Trophoblast cell (in vitro differentiated cells and primary cell): Measurements from ENCODE around the gene CTNNA3.

Experiments used
- DNase-seq, 2 donors: peaks; one replicate each; pipeline ENCODE4 v3.0.0-alpha.2; 2016
- H2AFZ ChIP-seq: 2 replicates; pipeline ENCODE4 v1.6.1; 2013; ENCODE audit warnings: low read length, moderate library complexity, mild to moderate bottlenecking; ENCODE audit not compliant: insufficient read depth, poor library complexity
- H2AK5ac ChIP-seq: 2 replicates; pipeline ENCODE4 v1.6.1; 2013; ENCODE audit warnings: mild to moderate bottlenecking, low read length
- H2BK120ac ChIP-seq: 2 replicates; pipeline ENCODE4 v1.6.1; 2013; ENCODE audit warnings: low read length, mild to moderate bottlenecking, moderate library complexity; ENCODE audit not compliant: insufficient read depth, poor library complexity
- H2BK12ac ChIP-seq: 2 replicates; pipeline ENCODE4 v1.6.1; 2013; ENCODE audit warnings: mild to moderate bottlenecking, low read length, moderate library complexity
- H2BK5ac ChIP-seq: 2 replicates; pipeline ENCODE4 v1.6.1; 2013; ENCODE audit warnings: low read length, low read depth, moderate library complexity, mild to moderate bottlenecking; ENCODE audit not compliant: poor library complexity
- H3K14ac ChIP-seq: 2 replicates; pipeline ENCODE4 v1.6.1; 2013; ENCODE audit warnings: mild to moderate bottlenecking, low read length
- H3K18ac ChIP-seq: 2 replicates; pipeline ENCODE4 v1.6.1; 2013; ENCODE audit warnings: mild to moderate bottlenecking, low read length
- H3K23ac ChIP-seq: 2 replicates; pipeline ENCODE4 v1.6.1; 2013; ENCODE audit warnings: low read length
- H3K27ac ChIP-seq: 2 replicates; pipeline ENCODE4 v1.5.1; 2013; ENCODE audit warnings: low read depth, mild to moderate bottlenecking, inconsistent platforms, low read length, moderate library complexity
- H3K27me3 ChIP-seq: 2 replicates; pipeline ENCODE4 v1.6.1; 2013; ENCODE audit warnings: inconsistent platforms, mild to moderate bottlenecking, low read length, moderate library complexity; ENCODE audit not compliant: insufficient read depth
- H3K36me3 ChIP-seq, 2 experiments: 1 replicate in 1 of 2; 2 replicates in 1 of 2; pipeline ENCODE4 v1.6.1; 2013; ENCODE audit warnings: low read length in 2 of 2, mild to moderate bottlenecking in 2 of 2, moderate library complexity in 1 of 2; ENCODE audit not compliant: insufficient read depth in 2 of 2, control insufficient read depth in 1 of 2
- H3K4ac ChIP-seq: 2 replicates; pipeline ENCODE4 v1.6.1; 2013; ENCODE audit warnings: low read depth, mild to moderate bottlenecking, low read length, moderate library complexity
- H3K4me1 ChIP-seq, 2 experiments: 1 replicate in 1 of 2; 2 replicates in 1 of 2; pipeline ENCODE4 v1.6.1; 2013; ENCODE audit warnings: low read length in 2 of 2, mild to moderate bottlenecking in 2 of 2, moderate library complexity in 1 of 2; ENCODE audit not compliant: insufficient read depth in 2 of 2, control insufficient read depth in 1 of 2
- H3K4me2 ChIP-seq: 2 replicates; pipeline ENCODE4 v1.6.1; 2013; ENCODE audit warnings: inconsistent platforms, mild to moderate bottlenecking, low read length, moderate library complexity
- H3K4me3 ChIP-seq: 2 replicates; pipeline ENCODE4 v1.5.1; 2013; ENCODE audit warnings: mild to moderate bottlenecking, low read depth, low read length, inconsistent platforms
- H3K79me1 ChIP-seq: one replicate; pipeline ENCODE4 v1.6.1; 2013; ENCODE audit warnings: low read length
- H3K79me2 ChIP-seq: 2 replicates; pipeline ENCODE4 v1.6.1; 2013; ENCODE audit warnings: low read length, mild to moderate bottlenecking; ENCODE audit not compliant: control insufficient read depth, insufficient read depth, poor library complexity
- H3K9ac ChIP-seq: 2 replicates; pipeline ENCODE4 v1.6.1; 2013; ENCODE audit warnings: mild to moderate bottlenecking, low read length
- H3K9me3 ChIP-seq: 2 replicates; pipeline ENCODE4 v1.6.1; 2013; ENCODE audit warnings: low read depth, mild to moderate bottlenecking, control low read depth, inconsistent platforms, low read length; ENCODE audit not compliant: insufficient read depth
- H4K12ac ChIP-seq: 2 replicates; pipeline ENCODE4 v1.6.1; 2013; ENCODE audit warnings: low read depth, mild to moderate bottlenecking, low read length, moderate library complexity
- H4K8ac ChIP-seq: 2 replicates; pipeline ENCODE4 v1.6.1; 2013; ENCODE audit warnings: low read depth, mild to moderate bottlenecking, low read length, moderate library complexity
- H4K91ac ChIP-seq: one replicate; pipeline ENCODE4 v1.6.1; 2013; ENCODE audit warnings: low read depth, mild to moderate bottlenecking, low read length, moderate library complexity
- WGBS: extraction: QIAGEN DNeasy Blood & Tissue Kit; methylation state at CpG from one replicate; pipeline ENCODE4 v1.1.7; 2013; ENCODE audit warnings: missing lambda C conversion rate; ENCODE audit not compliant: insufficient read length, insufficient coverage; ENCODE audit errors: extremely low coverage; 5-methylcytosine and 5-hydroxymethylcytosine counted together

Gene CTNNA3

DNA sequence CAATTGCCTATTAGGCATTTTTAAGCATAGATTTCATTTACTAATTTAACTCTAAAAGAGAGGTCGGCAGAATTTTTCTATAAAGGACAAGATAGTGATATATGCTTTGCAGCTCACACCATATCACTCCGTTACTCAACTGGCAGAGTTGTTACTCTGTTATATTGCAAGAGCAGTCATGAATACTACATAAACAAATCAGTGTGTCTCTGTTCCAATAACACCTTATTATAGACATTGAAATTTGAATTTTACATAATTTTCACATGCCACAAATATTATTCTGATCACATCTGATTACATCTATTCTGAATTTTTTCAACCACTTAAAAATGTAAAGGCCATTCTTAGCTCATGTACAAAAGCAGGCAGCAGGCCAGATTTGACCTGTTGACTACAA lies 1624.1 kb downstream of the CTNNA3 start:
- WGBS: no CpG with 5 or more reads among the region's 2 CpGs
- Histone ChIP-seq H3K9ac (no peak overlapping the region), H4K12ac (no peak overlapping the region), H3K18ac (no peak overlapping the region), H3K4me2 (no peak overlapping the region), H2BK12ac (no peak overlapping the region), H2AFZ (no peak overlapping the region), H3K79me1 (no peaks in the 10 kb centered on the region), H3K23ac (no peak overlapping the region), H2BK5ac (no peak overlapping the region), H4K8ac (no peak overlapping the region), H3K27ac (no peak overlapping the region), H3K79me2 (no peaks in the 10 kb centered on the region), H2BK120ac (no peak overlapping the region), H4K91ac (no peak overlapping the region), H3K4ac (no peak overlapping the region), H2AK5ac (no peak overlapping the region), H3K4me3 (no peak overlapping the region), H3K4me1 (no peaks in the 10 kb centered on the region), H3K9me3 (no peaks in the 10 kb centered on the region), H3K27me3 (no peaks in the 10 kb centered on the region), H3K14ac (no peak overlapping the region), H3K36me3 (no peaks in the 10 kb centered on the region)
- DNase-seq: no peak

- Histone ChIP-seq H3K9ac (no peak overlapping the region), H3K27me3 (no peaks in the 10 kb centered on the region), H2AFZ (no peak overlapping the region), H2BK120ac (no peak overlapping the region), H3K14ac (no peak overlapping the region), H3K4me1 (no peaks in the 10 kb centered on the region), H3K4me3 (no peak overlapping the region), H3K4ac (no peak overlapping the region), H3K27ac (no peak overlapping the region), H2BK12ac (no peak overlapping the region), H3K79me2 (no peaks in the 10 kb centered on the region), H4K8ac (no peak overlapping the region), H4K91ac (no peak overlapping the region), H3K23ac (no peak overlapping the region), H3K18ac (no peak overlapping the region), H3K4me2 (no peak overlapping the region), H4K12ac (no peak overlapping the region), H3K9me3 (no peaks in the 10 kb centered on the region), H2BK5ac (no peak overlapping the region), H2AK5ac (no peak overlapping the region), H3K36me3 (no peaks in the 10 kb centered on the region), H3K79me1 (no peaks in the 10 kb centered on the region)
- no peak for DNase-seq
These were observed 1637.4 kb downstream of the CTNNA3 start for GRCh38 chr10:66058594-66058993.

GRCh38 chr10:66049335-66049734 lies 1646.7 kb downstream of the CTNNA3 start:
- Histone ChIP-seq H3K36me3 (no peaks in the 10 kb centered on the region), H3K14ac (no peak overlapping the region), H3K4me1 (no peaks in the 10 kb centered on the region), H2AK5ac (no peak overlapping the region), H3K4me3 (no peak overlapping the region), H2BK12ac (no peak overlapping the region), H3K9ac (no peak overlapping the region), H4K12ac (no peak overlapping the region), H3K23ac (no peak overlapping the region), H4K8ac (no peak overlapping the region), H3K79me2 (no peaks in the 10 kb centered on the region), H3K18ac (no peak overlapping the region), H3K4me2 (no peak overlapping the region), H3K79me1 (no peaks in the 10 kb centered on the region), H2BK120ac (no peak overlapping the region), H3K9me3 (no peaks in the 10 kb centered on the region), H3K4ac (no peak overlapping the region), H4K91ac (no peak overlapping the region), H3K27ac (no peak overlapping the region), H2BK5ac (no peak overlapping the region), H3K27me3 (no peaks in the 10 kb centered on the region), H2AFZ (no peak overlapping the region)
- no peak for DNase-seq
- no CpG with 5 or more reads among the region's 3 CpGs for WGBS

GRCh38 chr10:66045859-66046258 lies 1650.1 kb downstream of the CTNNA3 start:
- WGBS: no CpG with 5 or more reads among the region's 1 CpG
- Histone ChIP-seq H2BK12ac (no peak overlapping the region), H2AFZ (no peak overlapping the region), H3K27me3 (no peaks in the 10 kb centered on the region), H4K12ac (no peak overlapping the region), H3K4me2 (no peak overlapping the region), H3K9me3 (no peaks in the 10 kb centered on the region), H2BK5ac (no peak overlapping the region), H3K79me2 (no peaks in the 10 kb centered on the region), H3K4me1 (no peaks in the 10 kb centered on the region), H3K4me3 (no peak overlapping the region), H3K36me3 (no peaks in the 10 kb centered on the region), H3K79me1 (no peaks in the 10 kb centered on the region), H3K23ac (no peak overlapping the region), H2BK120ac (no peak overlapping the region), H4K8ac (no peak overlapping the region), H3K27ac (no peak overlapping the region), H3K14ac (no peak overlapping the region), H3K4ac (no peak overlapping the region), H4K91ac (no peak overlapping the region), H3K18ac (no peak overlapping the region), H2AK5ac (no peak overlapping the region), H3K9ac (no peak overlapping the region)
- DNase-seq: no peak

- Histone ChIP-seq H4K91ac (no peak overlapping the region), H3K27me3 (no peaks in the 10 kb centered on the region), H3K4me1 (no peaks in the 10 kb centered on the region), H3K23ac (no peak overlapping the region), H3K4me3 (no peak overlapping the region), H2BK120ac (no peak overlapping the region), H3K18ac (no peak overlapping the region), H3K36me3 (no peaks in the 10 kb centered on the region), H3K4me2 (no peak overlapping the region), H2AFZ (no peak overlapping the region), H2AK5ac (no peak overlapping the region), H2BK12ac (no peak overlapping the region), H3K9me3 (no peaks in the 10 kb centered on the region), H3K14ac (no peak overlapping the region), H3K27ac (no peak overlapping the region), H4K12ac (no peak overlapping the region), H4K8ac (no peak overlapping the region), H3K9ac (no peak overlapping the region), H2BK5ac (no peak overlapping the region), H3K79me2 (no peaks in the 10 kb centered on the region), H3K79me1 (no peaks in the 10 kb centered on the region), H3K4ac (no peak overlapping the region)
- DNase-seq: no peak
- no CpG with 5 or more reads among the region's 3 CpGs for WGBS
These were observed 1654.2 kb downstream of the CTNNA3 start for GRCh38 chr10:66041771-66042170.
